Uterus (tissue), 4 donors: ENCODE data around the gene SPRYD4. TPM values are rescaled to one million over a fixed set of nuclear protein-coding genes. Genes with fewer than 3 reads are reported as not detected.

Experiments used
- DNase-seq, 2 donors: peaks; one replicate each; pipeline ENCODE4 v3.0.0-alpha.2; 2019 to 2020
- H3K27ac ChIP-seq, 2 donors: fragments of 200-600 bp; sonication (generic); 1 replicate in 1 of 2; 2 replicates in 1 of 2; pipeline ENCODE4 v1.5.1; 2016 to 2018
- H3K27me3 ChIP-seq, 2 donors: fragments of 200-600 bp; sonication (generic); one replicate each; pipeline ENCODE4 v1.5.1; 2018 to 2019; ENCODE audit warnings: control low read depth in 1 of 2
- H3K36me3 ChIP-seq, 2 donors: fragments of 200-600 bp; sonication (generic); one replicate each; pipeline ENCODE4 v1.5.1; 2019; ENCODE audit warnings: control low read depth in 1 of 2
- H3K4me1 ChIP-seq, 2 donors: fragments of 200-600 bp; sonication (generic); one replicate each; pipeline ENCODE4 v1.5.1; 2018 to 2019; ENCODE audit warnings: control low read depth in 1 of 2
- H3K4me3 ChIP-seq, 2 donors: fragments of 200-600 bp; sonication (generic); 1 replicate in 1 of 2; 2 replicates in 1 of 2; pipeline ENCODE4 v1.5.1; 2018 to 2019; ENCODE audit warnings: mild to moderate bottlenecking in 1 of 2
- H3K9me3 ChIP-seq, 2 donors: fragments of 200-600 bp; sonication (generic); one replicate each; pipeline ENCODE4 v1.5.1; 2019; ENCODE audit warnings: control low read depth in 1 of 2
- POLR2A ChIP-seq, 2 donors: fragments of 450-650 bp; IDR thresholded peaks; one replicate each; pipeline ENCODE4 v1.6.1; 2016; ENCODE audit warnings: antibody characterized with exemption in 2 of 2, mild to moderate bottlenecking in 1 of 2, moderate library complexity in 1 of 2
- intact Hi-C: fragments of 100-400 bp; cut with DNase I; formaldehyde crosslinking; loops from one replicate; pipeline ENCODE4 v1.15.1; 2023; ENCODE audit warnings: low total_unique reads
- total RNA-seq, 4 donors: library from RNA; depleted of rRNA in 3 of 4; stranded (reverse); fragments of >200 nt in 3 of 4; gene quantifications; one replicate each; pipeline versions ENCODE4 v1.1.0 to v1.2.4, GENCODE V29; 2014 to 2023
- TF ChIP-seq, protein P1 (sequence below), 4 experiments: fragments of 200-600 bp in 2 of 4; fragments of 450-650 bp in 2 of 4; sonication (generic) in 2 of 4; IDR thresholded peaks; one replicate each; pipeline ENCODE4 v1.5.1; 2016 to 2019; ENCODE audit warnings: antibody characterized with exemption in 4 of 4, mild to moderate bottlenecking in 2 of 4, moderate library complexity in 1 of 4
- donor health status: DM: yes; HTN: yes; CAD: no.

The SPRYD4 gene
- total RNA-seq: 1 to 10 TPM; 2.4 to 4.4 (median 3.0) TPM

DNA sequence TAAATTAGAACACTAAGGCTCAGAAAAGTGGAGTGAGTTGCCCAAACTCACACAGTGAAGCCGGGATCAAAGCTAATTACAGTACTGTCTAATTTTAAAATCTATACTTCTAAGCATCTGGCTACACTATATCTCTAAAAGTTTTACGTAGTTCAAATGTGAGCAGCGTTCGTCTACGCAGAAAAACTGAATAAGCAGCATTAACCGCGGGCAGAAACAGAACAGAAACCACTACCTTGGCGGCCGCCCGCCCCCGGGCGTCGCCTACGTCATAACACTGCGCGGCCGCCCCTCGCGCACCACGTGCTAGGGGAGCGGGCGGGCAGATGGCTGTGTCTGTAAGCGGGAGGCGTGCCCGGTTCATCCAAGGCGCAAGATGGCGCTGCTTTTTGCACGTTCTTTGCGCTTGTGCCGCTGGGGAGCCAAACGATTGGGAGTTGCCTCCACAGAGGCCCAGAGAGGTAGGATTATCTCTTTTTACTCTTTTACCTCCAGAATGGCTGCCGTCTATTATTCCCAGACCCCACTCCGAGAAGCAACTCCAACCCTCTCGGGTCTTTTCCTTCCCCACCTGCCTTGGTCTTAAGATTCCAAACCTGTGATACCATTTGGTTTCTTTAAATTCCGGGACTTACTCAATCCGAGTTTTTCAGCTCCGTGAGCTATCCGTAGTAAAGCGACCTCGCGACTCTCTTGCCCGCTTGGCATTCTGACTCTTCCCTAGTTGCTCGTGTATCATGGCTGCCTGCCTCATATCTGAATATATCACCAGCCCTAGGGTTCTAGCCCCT, at the start of gene SPRYD4:
SPRYD4 (plus strand) TSS at position 363 of the 791 bp plus-strand sequence; CDS start at position 377, 14 bp downstream.
- Histone ChIP-seq H3K9me3 (no peaks in the 10 kb centered on the region), H3K4me3 (peak within 1 kb of the TSS; percentile 60 to 67), H3K27ac (peak within 1 kb of the TSS; percentile 85 to 90), H3K4me1 (no peaks in the 10 kb centered on the region), H3K27me3 (no peaks in the 10 kb centered on the region), H3K36me3 (no peaks in the 10 kb centered on the region)
- peak; percentile 92 for DNase-seq
- intact Hi-C loops: no loop called here
- peak; percentile 79 to 82 for TF ChIP-seq POLR2A (IDR thresholded peaks at IDR 0.05)
- TF ChIP-seq, protein P1, sequence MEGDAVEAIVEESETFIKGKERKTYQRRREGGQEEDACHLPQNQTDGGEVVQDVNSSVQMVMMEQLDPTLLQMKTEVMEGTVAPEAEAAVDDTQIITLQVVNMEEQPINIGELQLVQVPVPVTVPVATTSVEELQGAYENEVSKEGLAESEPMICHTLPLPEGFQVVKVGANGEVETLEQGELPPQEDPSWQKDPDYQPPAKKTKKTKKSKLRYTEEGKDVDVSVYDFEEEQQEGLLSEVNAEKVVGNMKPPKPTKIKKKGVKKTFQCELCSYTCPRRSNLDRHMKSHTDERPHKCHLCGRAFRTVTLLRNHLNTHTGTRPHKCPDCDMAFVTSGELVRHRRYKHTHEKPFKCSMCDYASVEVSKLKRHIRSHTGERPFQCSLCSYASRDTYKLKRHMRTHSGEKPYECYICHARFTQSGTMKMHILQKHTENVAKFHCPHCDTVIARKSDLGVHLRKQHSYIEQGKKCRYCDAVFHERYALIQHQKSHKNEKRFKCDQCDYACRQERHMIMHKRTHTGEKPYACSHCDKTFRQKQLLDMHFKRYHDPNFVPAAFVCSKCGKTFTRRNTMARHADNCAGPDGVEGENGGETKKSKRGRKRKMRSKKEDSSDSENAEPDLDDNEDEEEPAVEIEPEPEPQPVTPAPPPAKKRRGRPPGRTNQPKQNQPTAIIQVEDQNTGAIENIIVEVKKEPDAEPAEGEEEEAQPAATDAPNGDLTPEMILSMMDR (IDR thresholded peaks at IDR 0.05): peak; percentile 32 to 62 (median 48)

- no peak for DNase-seq
- no peaks in the 10 kb centered on the region for H3K4me1 ChIP-seq
- no peaks in the 10 kb centered on the region for H3K36me3 ChIP-seq
- H3K27ac ChIP-seq: no peak overlapping the region
- H3K9me3 ChIP-seq: no peaks in the 10 kb centered on the region
- H3K27me3 ChIP-seq: no peaks in the 10 kb centered on the region
- no peak for TF ChIP-seq POLR2A (IDR thresholded peaks at IDR 0.05)
- TF ChIP-seq, protein P1 (IDR thresholded peaks at IDR 0.05): no peak
- H3K4me3 ChIP-seq: no peak overlapping the region
- intact Hi-C loops: no loop called here
These were observed 48.0 kb upstream of the SPRYD4 start for GRCh38 chr12:56420411-56420810.

GRCh38 chr12:56425193-56425592, 43.2 kb upstream of the SPRYD4 start:
- Histone ChIP-seq H3K36me3 (no peaks in the 10 kb centered on the region), H3K4me3 (no peak overlapping the region), H3K9me3 (no peaks in the 10 kb centered on the region), H3K27ac (no peak overlapping the region), H3K4me1 (no peaks in the 10 kb centered on the region), H3K27me3 (no peaks in the 10 kb centered on the region)
- TF ChIP-seq POLR2A (IDR thresholded peaks at IDR 0.05): no peak
- TF ChIP-seq, protein P1 (IDR thresholded peaks at IDR 0.05): no peak
- DNase-seq: no peak
- intact Hi-C loops: no loop called here

DNA sequence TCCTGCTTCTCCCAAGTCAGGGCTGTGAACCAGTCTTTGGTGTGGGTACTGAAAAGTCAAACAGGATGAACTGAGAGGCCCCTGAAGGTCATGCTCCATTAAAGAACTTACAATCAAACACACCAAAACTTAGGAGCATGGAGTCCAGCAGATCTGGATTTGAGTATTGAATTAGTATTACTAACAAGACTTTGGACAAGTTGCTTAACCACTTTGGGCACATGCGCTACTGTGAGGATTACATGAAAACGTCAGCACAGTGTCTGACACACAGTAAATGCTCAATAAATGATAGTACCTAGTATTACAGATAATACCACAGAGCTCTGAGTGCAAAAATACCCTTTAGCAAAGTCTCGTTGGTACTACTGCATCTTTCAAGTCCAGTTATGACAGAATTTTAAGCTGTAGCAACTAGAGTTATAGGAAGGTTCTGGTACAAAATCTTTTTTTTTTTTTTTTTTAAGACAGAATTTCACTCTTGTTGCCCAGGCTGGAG, 42.4 kb upstream of the SPRYD4 start:
- no peak for DNase-seq
- intact Hi-C loops: no loop called here
- Histone ChIP-seq H3K36me3 (no peaks in the 10 kb centered on the region), H3K9me3 (no peaks in the 10 kb centered on the region), H3K4me3 (no peak overlapping the region), H3K27ac (no peak overlapping the region), H3K27me3 (no peaks in the 10 kb centered on the region), H3K4me1 (no peaks in the 10 kb centered on the region)
- TF ChIP-seq, protein P1 (IDR thresholded peaks at IDR 0.05): no peak
- no peak for TF ChIP-seq POLR2A (IDR thresholded peaks at IDR 0.05)

DNA sequence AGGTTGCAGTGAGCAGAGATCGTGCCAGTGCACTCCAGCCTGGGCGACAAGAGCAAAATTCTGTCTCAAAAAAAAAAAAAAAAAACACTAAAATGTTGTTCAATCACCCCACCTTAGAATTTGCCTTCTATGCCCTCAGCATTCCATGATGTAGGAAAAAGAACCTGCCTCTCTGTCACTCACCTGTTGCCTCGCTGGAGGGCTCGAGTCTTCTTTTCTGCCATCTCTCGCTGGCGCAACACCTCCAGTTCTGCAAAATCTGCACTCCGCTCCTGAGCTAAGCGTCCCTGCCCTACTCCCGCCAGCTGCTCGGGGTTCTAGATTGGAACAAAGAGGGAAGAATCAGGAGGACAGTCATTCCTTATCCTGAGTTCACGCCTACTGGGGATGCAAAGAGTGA, 37.1 kb upstream of the SPRYD4 start:
- Histone ChIP-seq H3K4me1 (no peaks in the 10 kb centered on the region), H3K4me3 (no peak overlapping the region), H3K36me3 (no peaks in the 10 kb centered on the region), H3K9me3 (no peaks in the 10 kb centered on the region), H3K27ac (no peak overlapping the region), H3K27me3 (no peaks in the 10 kb centered on the region)
- TF ChIP-seq, protein P1 (IDR thresholded peaks at IDR 0.05): no peak
- no peak for TF ChIP-seq POLR2A (IDR thresholded peaks at IDR 0.05)
- DNase-seq: no peak
- intact Hi-C loops: no loop called here
